Ectodermal cell (in vitro differentiated cells): ENCODE results near the gene SLC41A1.
"Not testable (repeated sequence)": the region's sequence is repeated elsewhere in the genome, so short reads cannot be mapped to it uniquely, and the experiment has no call there.

Experiments used
- H3K27ac ChIP-seq: 2 replicates; pipeline ENCODE4 v1.7.0; 2013; ENCODE audit warnings: mild to moderate bottlenecking, low read depth, low read length; ENCODE audit not compliant: insufficient read depth, poor library complexity, severe bottlenecking
- H3K27me3 ChIP-seq: 2 replicates; pipeline ENCODE4 v1.7.0; 2013; ENCODE audit warnings: mild to moderate bottlenecking, low read length; ENCODE audit not compliant: insufficient read depth, control insufficient read depth, poor library complexity, severe bottlenecking
- H3K36me3 ChIP-seq: one replicate; pipeline ENCODE4 v1.7.0; 2013; ENCODE audit warnings: low read length; ENCODE audit not compliant: control insufficient read depth, insufficient read depth
- H3K4me1 ChIP-seq: one replicate; pipeline ENCODE4 v1.7.0; 2013; ENCODE audit warnings: low read length; ENCODE audit not compliant: control insufficient read depth, insufficient read depth
- H3K4me3 ChIP-seq: 2 replicates; pipeline ENCODE4 v1.7.0; 2013; ENCODE audit warnings: low read depth, low read length, control low read depth; ENCODE audit not compliant: insufficient read depth
- H3K9me3 ChIP-seq: 2 replicates; pipeline ENCODE4 v1.7.0; 2013; ENCODE audit warnings: mild to moderate bottlenecking, low read length, moderate library complexity; ENCODE audit not compliant: control insufficient read depth
- WGBS, 2 experiments: methylation state at CpG; one replicate each; pipeline ENCODE4 v1.1.7; 2013; ENCODE audit warnings: missing lambda C conversion rate in 2 of 2; 5-methylcytosine and 5-hydroxymethylcytosine counted together

Gene SLC41A1

DNA sequence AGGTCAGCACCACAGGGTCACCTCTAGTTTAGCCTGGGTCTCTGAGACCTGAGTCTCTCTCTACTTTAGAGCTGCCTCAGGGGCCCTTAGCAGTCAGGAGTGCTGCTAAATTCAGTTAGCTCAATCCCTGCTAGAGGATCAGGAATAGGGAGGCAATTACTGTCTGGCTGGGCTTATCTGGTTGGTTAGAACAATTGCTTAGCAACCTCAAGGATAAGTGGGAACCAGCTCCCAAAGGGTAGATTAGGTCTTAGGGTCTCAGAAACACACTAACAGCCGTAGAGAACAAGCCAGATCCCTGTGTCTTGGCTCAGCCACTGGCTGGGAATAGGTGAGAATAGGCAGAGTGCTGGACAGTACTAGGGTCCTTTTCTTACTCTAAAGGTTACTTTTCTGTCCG is 29.2 kb upstream of the SLC41A1 start:
- no peaks in the 10 kb centered on the region for H3K9me3 ChIP-seq
- H3K4me3 ChIP-seq = no peak overlapping the region
- no peaks in the 10 kb centered on the region for H3K4me1 ChIP-seq
- no peaks in the 10 kb centered on the region for H3K36me3 ChIP-seq
- H3K27me3 ChIP-seq = no peaks in the 10 kb centered on the region
- WGBS, 2 experiments = 92 to 96% methylated on average over 2 of the region's 2 CpGs
- H3K27ac ChIP-seq = no peak overlapping the region

GRCh38 chr1:205840146-205840923 is 27.3 kb upstream of the SLC41A1 start:
- Histone ChIP-seq H3K36me3 (no peaks in the 10 kb centered on the region), H3K27me3 (no peaks in the 10 kb centered on the region), H3K9me3 (no peaks in the 10 kb centered on the region), H3K4me1 (no peaks in the 10 kb centered on the region), H3K4me3 (no peak overlapping the region), H3K27ac (no peak overlapping the region)
- whole genome bisulfite sequencing, 2 experiments = 79 to 86% methylated on average over 4 of the region's 4 CpGs

GRCh38 chr1:205837382-205837970 is 24.5 kb upstream of the SLC41A1 start:
- Histone ChIP-seq H3K36me3 (no peaks in the 10 kb centered on the region), H3K4me3 (no peak overlapping the region), H3K27me3 (no peaks in the 10 kb centered on the region), H3K27ac (no peak overlapping the region), H3K4me1 (no peaks in the 10 kb centered on the region), H3K9me3 (no peaks in the 10 kb centered on the region)
- WGBS, 2 experiments = 93% methylated on average over 7 of the region's 7 CpGs

DNA sequence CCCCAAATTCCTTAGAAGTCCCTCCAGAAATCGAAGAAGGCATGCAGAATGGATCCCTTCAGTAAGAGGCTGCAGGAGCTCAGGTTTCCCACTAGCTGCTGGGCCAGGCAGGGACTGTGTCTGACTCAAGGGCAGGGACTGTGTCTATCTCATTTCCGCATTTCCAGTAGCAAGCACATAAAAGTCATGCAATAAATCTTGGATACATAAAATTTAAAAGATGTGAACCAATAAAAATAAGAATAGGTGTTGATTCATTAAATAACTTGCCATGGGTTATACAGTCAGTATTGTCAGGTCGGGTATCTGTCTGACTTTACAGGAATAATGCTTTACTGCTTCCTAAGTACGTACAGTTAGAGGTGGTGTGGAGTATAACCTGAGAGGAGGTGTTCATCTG is 21.8 kb upstream of the SLC41A1 start:
- H3K36me3 ChIP-seq = no peaks in the 10 kb centered on the region
- 95 to 96% methylated on average over 4 of the region's 4 CpGs for WGBS, 2 experiments
- H3K27ac ChIP-seq = no peak overlapping the region
- no peaks in the 10 kb centered on the region for H3K27me3 ChIP-seq
- peaks cover 4% of the 10 kb centered on the region for H3K4me1 ChIP-seq
- H3K4me3 ChIP-seq = no peak overlapping the region
- H3K9me3 ChIP-seq = no peaks in the 10 kb centered on the region

DNA sequence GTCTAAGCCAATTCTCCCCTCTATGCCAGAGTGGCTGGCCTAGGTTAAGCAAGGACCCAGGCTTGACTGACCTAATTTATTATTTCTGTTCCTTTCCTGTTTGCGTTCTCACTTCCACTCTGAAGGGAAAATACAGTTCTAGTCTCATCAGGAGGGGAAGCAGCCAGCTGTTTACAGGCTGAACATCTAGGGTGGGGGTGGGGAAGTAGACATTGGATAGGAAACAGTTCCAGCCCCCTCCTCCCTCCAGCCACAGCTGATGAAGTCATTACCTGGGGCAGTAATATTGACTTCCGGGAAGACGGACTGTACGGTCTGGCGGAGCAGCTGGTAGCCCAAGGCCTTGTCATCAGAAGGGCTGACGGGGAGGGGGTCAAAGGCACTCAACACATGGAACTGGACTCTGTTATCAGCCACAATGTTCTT is 19.3 kb upstream of the SLC41A1 start:
- Histone ChIP-seq H3K4me1 (peaks cover 10% of the 10 kb centered on the region), H3K4me3 (no peak overlapping the region), H3K27me3 (no peaks in the 10 kb centered on the region), H3K36me3 (no peaks in the 10 kb centered on the region), H3K27ac (no peak overlapping the region), H3K9me3 (no peaks in the 10 kb centered on the region)
- 93 to 96% methylated on average over 6 of the region's 6 CpGs for WGBS, 2 experiments

- Histone ChIP-seq H3K9me3 (no peaks in the 10 kb centered on the region), H3K36me3 (no peaks in the 10 kb centered on the region), H3K27ac (no peak overlapping the region), H3K27me3 (no peaks in the 10 kb centered on the region), H3K4me1 (peaks cover 16% of the 10 kb centered on the region), H3K4me3 (no peak overlapping the region)
- 66 to 74% methylated on average over 1 of the region's 1 CpG for WGBS, 2 experiments
Observed at GRCh38 chr1:205827623-205828022, 14.6 kb upstream of the SLC41A1 start.

DNA sequence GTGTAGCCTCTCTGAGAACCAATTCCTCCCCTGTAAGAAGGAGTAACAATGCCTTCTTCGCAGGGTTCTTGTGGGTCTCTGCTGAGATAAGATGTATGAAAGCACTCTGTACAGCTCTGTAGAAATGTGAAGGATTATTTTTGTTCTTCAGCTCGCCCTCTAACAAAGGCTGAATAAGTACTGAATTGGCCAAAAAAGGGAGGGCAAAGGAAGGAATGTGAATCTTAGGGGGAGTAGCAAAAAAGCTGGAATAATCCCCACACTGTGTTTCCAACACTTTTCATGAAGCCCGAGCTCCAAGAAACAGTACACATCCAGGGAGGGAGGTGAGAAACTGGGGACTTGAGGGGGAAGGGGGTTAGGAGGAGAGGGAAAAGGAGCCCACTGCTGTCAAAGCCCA is 14.0 kb upstream of the SLC41A1 start:
- no peaks in the 10 kb centered on the region for H3K27me3 ChIP-seq
- no peak overlapping the region for H3K4me3 ChIP-seq
- no peaks in the 10 kb centered on the region for H3K9me3 ChIP-seq
- 83 to 86% methylated on average over 3 of the region's 3 CpGs for WGBS, 2 experiments
- H3K4me1 ChIP-seq = peaks cover 14% of the 10 kb centered on the region
- H3K36me3 ChIP-seq = no peaks in the 10 kb centered on the region
- H3K27ac ChIP-seq = no peak overlapping the region

DNA sequence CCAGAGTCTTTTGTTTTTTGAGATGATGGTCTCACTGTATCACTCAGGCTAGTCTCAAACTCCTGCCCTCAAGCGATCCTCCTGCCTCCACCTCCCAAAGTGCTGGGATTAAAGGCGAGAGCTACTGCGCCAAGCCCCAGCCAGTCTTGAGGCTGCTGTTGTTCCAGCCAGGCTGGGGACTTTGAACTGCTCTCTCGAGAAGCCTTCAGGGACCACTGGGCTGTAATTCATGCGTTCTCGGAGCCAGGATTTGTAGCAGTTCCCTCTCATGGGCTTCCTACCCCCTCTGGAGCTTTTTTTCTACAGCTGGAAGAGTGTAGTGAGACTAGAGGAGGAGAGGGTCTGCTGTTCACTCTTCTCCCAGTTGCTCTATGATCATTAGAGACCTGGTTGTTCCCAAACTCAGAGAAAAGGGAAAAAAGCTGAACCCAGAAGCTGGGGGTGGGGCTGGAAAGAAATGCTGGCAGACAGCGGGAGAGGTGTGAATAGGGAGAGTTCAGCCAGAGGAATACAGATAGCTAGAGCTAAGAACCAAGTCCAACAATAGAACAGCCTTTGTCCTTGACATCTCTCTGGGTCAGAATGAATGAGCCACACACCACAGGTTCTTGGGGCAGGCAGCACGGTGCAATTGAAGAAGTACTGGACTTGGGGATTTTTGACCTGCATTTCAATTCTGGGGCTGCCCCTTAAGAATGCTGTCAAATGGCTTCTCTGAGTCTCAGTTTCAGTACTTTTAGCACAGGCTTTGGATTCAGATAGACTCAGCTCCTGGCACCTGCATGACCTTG is 13.2 kb upstream of the SLC41A1 start:
- WGBS, 2 experiments = 71 to 72% methylated on average over 8 of the region's 8 CpGs
- peaks cover 12% of the 10 kb centered on the region for H3K4me1 ChIP-seq
- H3K27ac ChIP-seq = no peak overlapping the region
- H3K36me3 ChIP-seq = no peaks in the 10 kb centered on the region
- H3K9me3 ChIP-seq = no peaks in the 10 kb centered on the region
- no peaks in the 10 kb centered on the region for H3K27me3 ChIP-seq
- no peak overlapping the region for H3K4me3 ChIP-seq

DNA sequence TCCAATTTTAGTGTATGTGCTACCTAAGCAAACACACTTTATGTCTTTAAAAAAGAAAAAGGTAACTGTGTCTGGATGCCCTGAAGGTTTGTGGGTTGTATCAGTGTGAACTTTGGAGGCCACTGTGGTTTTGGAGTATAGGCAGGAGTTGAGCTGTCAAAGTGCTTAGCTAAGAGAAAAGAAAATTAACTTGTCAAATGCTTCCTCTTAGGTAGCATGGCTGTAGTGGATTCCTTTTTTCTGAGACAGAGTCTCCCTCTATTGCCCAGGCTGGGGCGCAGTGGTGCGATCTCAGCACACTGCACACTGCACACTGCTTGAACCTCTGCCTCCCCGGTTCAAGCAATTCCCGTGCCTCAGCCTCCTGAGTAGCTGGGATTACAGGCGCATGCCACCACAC is 11.2 kb upstream of the SLC41A1 start:
- no peak overlapping the region for H3K27ac ChIP-seq
- whole genome bisulfite sequencing, 2 experiments = 89 to 91% methylated on average over 5 of the region's 5 CpGs
- H3K27me3 ChIP-seq = no peaks in the 10 kb centered on the region
- no peak overlapping the region for H3K4me3 ChIP-seq
- no peaks in the 10 kb centered on the region for H3K9me3 ChIP-seq
- no peaks in the 10 kb centered on the region for H3K36me3 ChIP-seq
- H3K4me1 ChIP-seq = peaks cover 12% of the 10 kb centered on the region

DNA sequence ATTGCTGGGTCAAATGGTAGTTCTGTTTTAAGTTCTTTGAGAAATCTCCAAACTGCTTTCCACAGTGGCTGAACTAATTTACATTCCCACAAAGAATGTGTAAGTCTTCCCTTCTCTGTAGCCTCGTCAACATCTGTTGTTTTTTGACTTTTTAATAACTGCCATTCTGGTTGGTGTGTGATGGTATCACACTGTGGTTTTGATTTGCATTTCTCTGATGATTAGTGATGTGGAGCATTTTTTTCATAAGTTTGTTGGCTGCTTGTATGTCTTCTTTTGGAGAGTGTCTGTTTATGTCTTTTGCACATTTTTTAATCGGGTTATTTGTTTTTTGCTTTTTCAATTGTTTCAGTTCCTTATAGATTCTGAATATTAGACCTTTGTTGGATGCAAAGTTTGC is 10.3 kb upstream of the SLC41A1 start:
- not testable (repeated sequence) for H3K36me3 ChIP-seq, H3K27me3 ChIP-seq, H3K9me3 ChIP-seq, H3K4me3 ChIP-seq, H3K27ac ChIP-seq
- WGBS, 2 experiments = 88 to 97% methylated on average over 2 of the region's 2 CpGs
- peaks cover 12% of the 10 kb centered on the region for H3K4me1 ChIP-seq
